Left hindlimb (tissue), 1 donor: ENCODE measurements around the gene TMEM209.
"Not testable (repeated sequence)": the region's sequence is repeated elsewhere in the genome, so short reads cannot be mapped to it uniquely, and the experiment has no call there.

Source experiments
- DNase-seq: peaks from one replicate; pipeline ENCODE4 v3.0.0-alpha.2; 2018

Gene TMEM209

DNA sequence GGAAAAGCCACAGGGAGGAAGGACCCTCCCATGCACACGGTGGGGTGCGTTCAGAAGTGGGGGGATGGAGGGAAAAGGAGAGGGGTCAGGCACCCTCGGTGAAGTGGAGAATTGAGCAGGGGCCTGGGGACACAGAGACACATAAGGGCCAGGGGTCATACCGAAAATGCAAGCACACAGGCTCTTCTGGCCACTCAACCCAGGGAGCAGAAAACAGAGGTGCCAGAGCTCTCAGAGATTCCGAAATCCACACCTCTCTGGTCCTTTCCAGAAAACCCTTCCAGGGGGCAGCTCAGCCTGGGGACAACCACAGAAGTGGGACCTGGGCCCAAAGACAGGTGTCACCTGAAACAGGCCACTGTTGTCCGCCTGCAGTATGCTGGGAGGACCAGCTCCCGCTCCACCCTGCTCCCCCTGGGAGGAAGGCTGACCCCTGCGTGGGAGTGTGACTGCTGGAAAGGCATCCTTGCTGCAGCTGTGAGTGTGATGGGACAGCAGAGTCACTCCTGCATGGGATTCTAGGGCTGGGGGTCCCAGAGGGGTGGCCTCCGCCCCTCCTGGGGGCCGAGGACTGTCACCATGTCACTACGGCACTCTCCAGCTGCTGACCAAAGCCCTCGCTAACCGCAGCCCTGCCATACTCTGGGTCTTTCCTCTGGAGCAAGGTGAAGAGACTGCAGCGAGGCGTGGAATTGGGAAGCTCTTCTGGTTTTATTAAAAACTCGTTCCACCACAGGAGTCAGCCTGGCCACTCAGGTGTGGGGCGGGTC, 63.1 kb downstream of the TMEM209 start:
- DNase-seq, result no peak

DNA sequence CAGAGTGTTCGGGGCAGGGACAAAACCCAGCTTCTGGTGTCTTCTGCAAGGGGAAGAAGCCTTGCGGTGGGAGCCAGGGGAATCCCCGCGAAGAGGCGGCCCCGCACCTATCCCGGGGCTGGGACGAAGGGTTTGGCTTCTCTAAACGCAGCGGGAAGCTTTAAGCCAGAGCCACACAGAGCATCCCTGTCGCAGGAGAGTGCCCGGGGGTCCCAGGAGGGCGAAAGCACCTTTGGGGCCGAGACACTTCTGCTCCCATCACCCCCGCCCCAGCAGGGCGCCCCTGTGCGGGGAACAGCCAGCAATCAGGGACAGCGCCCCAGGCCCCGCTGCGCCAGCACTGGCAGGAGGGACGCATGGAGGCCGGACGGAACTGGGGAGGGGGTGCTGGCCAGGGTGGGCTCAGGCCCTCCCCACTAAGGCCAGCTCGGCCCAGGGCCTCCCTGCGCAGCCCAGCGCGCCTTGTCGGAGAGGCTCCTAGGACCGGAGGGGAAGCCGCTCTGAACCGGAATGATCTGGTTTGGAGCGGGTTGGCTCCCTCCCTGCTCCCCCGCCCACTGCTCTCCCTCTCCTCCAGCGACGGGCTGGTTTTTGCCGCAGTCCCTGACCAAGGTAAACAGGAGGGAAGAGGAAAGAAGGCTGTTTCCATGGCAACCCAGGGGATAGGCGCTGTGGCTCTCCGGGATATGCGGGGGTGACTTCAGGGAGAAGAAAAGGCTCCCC, 63.9 kb downstream of the TMEM209 start:
- peak; percentile 93 for DNase-seq

DNA sequence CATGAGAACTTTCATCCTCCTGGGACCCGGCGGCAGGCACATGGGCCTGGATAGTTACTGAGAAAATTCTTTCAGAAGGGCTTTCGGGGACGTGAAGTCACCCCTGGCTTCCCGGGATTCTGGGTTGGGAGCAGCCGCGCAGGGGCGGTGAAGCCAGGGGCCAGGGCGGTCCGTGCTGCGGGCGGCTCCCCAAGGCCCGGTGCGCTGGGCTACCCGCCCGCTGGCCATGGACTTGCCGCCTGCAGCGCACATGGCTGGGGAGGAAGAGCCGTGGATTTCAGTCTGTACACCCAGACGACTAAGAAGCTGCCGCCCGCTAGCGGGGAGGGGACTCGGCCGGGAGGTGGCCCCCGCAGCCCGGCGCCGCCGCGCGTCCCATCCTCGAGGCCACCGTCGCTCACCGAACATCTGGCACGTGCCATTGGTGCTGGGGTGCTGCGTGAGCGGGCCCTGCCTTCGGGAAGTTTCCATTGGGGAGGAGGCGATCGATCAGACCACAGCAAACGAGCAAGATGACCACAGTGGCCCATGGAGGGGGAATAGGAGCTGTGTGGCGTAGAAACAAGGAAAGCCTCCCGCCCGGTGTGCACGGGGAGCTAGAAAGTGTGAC, 64.5 kb downstream of the TMEM209 start:
- no peak for DNase-seq

DNA sequence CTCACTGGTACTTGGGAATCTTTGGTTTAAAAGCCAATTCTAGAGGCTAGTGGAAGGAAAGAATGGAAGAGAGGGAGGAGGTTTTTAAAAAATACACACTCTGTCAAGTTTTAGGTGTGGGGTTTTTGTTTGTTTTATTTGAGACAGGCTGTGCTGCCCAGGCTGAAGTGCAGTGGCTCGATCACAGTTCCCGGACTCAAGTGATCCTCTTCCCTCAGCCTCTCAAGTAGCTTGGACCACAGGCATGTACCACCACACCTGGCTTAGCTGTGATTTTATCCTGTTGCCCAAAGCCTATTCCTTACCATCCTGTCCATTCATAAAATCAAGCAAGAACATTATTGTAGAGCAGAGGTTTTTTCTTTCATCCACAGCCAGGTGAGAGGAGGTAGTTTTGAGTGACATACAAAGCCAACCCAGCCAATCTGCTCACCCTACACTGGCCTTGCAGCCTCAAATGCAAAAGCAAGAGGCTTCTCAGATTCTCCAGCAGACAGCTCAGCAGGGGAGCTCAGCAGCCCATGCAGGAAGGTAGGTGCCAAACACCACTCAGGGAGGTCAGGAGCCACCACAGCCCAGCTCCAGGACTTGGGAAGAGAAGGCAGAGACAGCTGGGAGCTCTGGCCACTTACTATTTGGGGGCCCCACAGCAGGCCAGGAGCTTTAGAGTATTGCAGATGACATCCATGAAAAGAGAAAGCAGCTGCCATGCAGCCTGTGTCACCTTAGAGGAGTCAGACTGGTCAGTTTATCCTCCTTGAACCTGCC, 65.8 kb downstream of the TMEM209 start:
- no peak for DNase-seq

DNA sequence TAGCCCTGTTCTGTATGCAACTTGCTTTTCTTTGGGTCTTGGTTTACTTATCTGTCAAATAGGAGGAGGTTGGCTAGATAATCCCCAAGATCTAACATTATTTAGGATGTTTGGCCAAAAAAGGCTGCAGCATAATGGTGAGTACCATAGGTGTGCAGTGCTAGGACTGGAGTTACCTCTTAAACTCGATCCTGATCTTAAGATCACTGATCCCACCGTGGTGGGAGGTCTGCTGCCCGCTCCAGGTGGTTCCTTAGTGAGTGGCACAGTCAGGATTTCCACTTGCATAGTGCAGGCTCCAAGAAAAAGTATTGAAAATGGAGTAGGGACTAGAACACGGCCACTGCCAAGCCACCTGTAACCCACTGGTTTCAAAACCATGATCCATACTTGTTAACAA, 68.0 kb downstream of the TMEM209 start:
- no peak for DNase-seq

DNA sequence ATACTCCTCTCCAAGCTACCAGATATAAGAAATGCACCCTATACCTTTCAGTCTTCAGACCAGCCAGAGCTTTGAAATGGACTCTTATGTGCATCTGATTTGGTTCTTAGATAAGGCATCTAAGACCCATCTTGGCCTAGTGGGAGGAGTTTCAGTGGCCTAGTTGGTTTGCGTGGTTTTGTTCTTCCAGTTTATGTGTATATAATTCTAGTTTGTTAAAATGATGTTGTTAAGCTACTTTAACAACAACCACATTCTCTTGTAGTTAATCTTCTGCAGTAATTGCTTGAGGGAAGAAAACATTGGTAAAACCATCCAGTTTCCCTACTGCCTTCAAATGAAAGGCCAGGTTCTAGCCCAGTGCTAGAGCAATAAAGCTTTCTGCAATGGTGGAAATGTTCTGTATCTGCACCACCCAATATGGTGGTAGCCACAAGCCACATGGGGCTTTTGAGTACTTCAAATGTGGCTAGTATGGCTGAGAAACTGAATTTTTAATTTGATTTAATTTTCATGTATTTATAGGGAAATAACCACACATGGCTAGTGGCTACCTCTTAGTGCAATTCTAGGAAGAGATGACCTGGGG, 68.5 kb downstream of the TMEM209 start:
- DNase-seq, result no peak

DNA sequence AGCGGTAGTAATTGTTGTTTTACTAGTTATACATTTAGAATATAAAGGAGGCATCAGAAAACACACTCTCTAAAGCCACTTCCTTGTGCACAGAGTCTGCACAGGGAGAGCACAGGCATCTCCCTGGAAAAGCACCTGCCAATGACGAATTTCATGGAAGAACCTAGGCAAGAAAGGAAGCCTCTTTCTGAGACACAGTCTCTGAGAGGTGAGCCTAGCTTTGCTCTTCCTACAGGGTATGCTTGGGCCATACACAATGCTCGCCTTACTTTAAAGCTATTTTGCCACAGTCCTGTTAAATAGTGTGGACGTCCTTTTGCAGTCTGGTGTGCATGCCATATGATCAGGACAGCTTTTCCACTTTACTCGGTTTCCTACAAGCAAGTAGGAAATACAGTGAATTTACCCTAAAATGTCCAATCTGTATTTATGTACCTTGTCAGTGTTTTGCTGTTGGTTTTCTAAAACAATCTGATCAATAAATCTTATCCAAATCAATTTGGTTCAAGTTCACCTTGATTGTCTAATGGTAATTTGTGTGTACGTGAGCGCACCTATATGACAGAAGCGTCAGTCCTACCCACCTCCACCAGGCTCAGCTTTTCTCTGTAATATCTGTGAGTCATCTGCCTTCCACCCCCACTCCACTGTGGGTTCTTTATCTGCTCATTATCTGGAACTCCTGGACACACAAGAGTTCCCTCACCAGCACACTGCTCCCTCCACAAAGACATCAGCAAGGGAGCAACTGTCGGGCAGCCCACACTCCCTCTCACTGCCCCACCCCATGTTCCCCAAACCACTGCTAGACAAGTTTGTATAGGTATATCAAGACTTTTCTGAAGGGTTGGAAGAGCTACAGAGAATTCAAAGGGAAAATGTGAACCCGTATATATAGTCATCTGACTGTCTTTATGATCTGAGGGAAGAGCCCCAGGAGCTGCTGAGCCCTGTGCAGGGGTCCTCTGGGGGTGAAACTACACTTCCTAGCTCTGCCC, 69.7 kb downstream of the TMEM209 start:
- DNase-seq, result no peak

DNA sequence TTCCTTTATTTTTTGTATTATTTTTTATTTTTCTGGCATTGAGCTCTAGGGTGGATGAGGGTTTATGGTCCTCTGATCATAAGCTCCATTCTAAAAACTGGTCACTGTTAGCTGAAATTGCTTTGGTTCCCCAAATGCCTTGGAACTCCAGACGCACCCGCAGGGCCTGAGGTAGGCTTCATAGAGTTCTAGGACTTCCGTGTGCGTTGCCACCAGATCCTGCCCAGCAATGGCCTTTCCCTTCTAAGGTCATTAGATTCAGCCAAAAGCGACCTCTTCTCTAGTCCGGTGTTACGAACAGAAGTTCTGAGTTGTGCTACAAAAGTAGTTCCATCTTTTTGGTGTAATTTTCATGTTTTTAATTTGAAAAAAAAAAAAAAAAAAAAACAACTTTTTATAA, 70.5 kb downstream of the TMEM209 start:
- DNase-seq, result no peak

DNA sequence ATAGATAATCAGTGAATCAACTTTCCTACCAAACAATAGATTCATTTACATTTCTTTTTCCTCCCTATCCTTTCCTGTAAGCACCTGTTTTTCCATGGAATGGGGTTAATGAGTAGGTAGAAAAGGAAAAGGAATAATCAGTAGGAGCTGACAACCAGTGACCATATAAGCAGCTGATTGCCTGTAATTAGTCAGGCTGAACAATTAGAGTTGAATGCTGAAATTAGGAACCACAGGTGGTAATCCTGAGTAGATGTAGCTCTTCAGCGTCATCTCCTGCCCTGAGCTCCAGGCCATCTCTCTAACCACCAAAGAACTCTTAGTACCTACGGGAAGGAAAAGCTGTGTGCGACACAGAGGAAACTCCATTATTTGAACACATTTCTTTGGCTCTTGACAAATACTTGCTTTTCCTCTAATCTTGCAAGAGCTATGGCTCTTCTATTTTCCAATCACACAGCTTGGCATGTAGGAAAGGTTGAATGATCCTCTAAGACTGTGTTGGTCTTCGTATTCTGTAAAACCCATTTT, 71.0 kb downstream of the TMEM209 start:
- no peak for DNase-seq

DNA sequence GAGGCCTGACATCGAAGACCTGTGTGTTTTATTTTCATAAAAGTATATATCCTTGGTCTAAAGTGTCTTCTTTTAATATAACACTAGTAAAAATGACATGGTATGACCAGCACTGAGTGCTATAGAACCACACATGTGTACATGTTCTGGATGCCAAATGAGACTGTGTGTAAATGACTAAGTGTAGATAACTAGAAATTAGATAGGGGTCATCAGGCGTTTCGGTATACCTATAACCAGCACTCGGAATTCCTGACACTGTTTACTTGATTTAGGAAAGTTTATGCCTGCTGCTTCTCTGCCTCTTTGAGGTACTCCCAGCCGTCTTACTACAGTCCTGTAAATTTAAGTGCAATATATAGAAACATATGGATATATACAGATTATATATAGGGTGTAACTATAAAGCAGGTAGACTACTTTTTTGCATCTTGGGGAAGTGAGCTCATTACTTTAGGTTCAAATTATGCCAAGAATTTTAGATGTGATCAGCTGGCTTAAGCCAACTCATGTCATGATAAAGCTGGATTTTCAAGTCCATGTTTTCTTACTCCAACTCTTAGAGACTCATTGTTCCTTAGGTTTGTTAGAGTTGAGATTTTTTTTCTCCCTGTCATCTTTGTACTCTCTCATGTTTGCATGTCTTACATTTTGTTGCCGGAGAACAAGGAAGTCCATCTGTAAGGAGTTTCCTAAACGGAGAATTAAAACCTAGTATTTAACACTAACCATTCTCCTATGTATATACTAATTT, 72.0 kb downstream of the TMEM209 start:
- no peak for DNase-seq

DNA sequence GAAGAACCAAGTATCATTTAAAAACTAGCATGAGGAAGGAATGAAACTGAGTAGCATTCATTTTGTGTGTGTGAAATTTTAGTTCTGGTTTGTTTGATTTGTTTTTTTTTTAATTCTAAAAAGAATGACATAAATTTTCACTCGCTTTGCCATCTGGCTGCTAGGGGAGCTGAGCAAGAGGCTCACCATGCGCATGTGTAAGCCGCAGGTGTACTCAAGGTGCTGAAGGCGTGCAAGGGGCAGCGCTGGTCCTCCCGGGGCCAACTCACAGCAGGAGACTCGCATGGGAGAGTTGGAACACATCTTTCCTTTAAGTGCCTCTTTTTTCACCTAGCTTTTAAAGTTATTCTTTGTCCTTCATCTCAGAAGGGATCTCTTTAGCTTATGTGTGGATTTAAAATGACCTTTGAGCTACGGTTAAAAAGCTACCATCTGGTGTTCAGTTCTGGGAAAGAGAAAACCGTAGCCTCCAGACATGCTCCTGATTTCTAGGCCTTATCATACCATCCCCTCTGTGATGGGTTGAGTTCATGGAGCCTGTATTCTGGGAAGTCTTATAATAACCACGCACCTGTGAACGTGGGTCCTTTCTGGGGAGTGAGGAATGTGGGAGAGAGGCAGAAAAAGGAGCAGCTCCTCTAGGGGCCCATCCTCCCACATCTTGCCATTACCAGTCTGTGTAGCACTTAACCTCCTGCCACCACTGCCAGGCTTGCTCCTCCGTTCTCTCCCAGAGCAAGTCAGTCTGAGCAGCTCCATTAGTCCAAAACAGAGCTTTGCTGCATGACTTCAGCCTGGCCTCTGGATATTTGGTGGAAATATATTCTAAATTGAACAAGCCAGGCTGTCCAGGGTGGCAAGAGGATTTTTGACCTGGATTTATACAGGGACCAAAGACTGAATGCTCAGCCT, 73.0 kb downstream of the TMEM209 start:
- DNase-seq, result no peak

DNA sequence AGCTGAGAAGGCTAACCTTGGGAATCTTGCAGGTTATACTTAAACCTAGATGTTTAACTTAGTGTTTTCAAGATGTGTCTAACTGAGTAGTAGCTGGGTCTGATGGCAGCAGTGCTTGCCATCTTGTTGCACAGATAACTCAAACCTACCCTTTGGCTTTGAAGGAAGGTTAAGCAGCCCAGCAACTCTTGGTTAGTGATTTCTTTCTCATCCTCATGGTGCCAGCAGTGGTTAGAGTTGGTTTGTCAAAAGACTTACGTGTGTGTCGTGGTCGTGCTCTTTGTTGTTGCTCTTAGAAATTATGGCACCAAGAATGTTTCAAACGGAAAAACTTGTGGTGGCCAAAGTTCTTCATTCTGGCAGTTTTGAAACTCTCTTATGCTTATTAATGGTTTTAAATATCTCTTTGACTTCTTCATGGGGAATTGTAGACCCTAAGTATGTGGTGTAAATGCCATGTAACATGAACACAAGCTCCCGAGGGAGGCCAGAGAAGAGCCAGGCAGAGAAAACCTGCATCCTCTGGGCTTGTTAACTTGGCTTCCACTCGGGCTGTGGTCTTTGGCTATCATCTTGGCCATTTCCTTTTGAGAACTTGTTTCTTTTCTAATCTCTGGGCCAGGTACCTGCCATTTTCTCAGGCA, 73.9 kb downstream of the TMEM209 start:
- DNase-seq, result no peak

DNA sequence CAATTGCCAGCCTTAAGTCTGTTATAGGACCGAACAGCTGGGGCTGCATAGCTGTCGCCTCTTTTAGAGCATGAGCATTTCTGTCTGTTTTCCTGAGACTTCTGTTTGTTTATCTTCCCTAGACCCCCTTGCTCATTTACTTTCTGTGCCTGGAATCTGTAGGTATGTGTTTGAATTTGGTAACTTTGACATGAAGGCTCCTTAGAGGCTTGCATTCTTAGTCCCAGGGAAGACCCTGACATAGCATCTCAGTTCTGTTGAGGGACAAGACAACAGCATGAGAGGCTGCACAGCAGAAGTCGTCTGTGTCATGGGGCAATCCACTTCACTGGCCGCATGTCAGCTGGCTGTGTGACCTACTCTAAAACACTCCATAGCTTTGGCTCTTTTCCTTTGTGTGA, 76.2 kb downstream of the TMEM209 start:
- no peak for DNase-seq

DNA sequence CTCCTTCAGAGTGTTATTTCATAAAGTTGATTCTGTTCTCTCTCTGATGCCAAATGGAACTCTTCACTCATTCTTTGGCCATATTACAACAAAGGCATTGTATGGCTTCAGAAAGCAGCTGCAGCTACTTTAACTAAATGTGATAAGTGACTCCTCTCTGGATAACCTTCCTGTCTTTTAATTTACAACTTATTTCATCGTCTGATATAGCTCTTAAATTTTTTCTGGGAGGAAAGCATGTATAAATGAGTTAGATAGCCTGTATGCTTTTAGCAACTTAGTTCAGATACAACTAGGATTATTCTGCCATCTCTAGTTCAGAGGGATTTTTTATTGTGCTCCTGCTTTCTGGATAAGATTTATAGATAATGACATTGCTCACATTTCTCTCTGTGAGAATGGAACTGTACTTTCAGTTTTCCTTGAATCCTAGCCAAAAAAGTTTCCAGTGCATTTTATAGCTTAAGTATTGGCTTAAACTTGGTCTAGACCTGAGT, 77.3 kb downstream of the TMEM209 start:
- DNase-seq, result no peak

DNA sequence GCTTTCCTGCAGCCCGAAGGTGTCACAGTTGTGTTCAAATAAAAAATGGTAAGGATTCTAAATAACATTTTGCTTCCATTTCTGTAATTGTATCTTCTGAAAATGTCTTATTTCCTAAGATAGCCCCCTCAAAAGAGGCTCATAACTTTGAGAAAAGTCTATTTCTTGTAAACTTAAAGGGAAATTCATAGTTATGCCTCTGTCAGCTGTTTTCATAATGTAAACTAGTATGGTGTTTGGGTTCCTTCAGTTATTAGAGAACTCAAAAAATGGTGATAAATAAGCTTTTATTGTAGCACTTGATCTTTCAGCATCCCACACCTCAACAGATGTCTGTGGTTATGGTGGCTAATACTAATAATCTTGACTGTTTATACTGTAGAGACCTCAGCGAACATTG, 77.8 kb downstream of the TMEM209 start:
- no peak for DNase-seq

DNA sequence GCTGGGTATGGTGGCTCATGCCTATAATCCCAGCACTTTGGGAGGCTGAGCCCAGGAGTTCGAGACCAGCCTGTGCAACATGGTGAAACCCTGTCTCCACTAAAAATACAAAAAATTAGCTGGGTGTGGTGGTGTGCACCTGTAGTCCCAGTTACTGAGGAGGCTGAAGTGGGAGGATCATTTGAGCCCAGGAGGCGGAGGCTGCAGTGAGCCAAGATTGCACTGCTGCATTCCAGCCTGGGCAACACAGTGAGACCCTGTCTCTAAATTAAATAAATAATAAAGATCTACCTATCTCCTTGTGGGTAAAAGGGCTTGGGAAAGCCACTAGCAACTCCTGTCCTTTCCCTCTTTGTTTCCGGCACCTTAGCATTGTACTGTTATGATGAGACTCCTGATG, 78.4 kb downstream of the TMEM209 start:
- DNase-seq, result not testable (repeated sequence)

DNA sequence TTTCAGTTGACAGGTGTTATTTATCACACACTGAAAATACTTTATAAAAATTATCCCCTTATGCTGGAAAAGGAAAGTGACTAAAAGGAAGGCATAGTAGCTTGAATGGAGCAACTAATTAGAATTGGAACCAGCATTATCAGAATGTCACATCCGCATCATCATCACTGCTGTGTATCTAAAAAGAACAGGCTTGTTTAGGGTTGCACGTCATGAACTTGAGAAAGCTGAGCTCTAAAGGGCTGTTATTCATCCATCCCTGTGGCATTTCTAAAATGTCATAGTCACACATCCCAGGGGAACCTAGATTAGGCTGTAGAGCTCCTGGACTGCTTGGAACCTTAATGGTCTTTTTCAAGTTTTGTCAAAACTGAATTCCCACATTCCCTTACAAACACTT, 80.5 kb downstream of the TMEM209 start:
- DNase-seq, result no peak

DNA sequence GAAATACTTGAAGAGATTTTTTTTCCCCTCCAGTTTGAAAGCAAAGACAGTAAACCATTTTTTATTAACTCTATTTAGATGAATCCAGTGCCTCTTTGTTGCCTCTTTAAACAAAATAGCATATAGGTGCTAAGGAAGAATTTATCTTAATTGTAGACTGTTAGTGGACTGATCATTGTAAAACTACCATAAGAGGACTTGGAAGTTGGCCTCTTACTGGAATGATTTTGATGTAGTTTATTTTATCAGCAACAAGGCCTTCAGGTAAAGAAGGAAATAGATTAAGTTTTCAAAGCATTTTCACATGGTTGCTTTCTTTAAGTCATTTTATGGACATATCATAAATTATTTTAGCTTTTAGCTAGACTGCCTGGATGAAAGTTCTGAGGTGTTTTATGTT, 81.7 kb downstream of the TMEM209 start:
- no peak for DNase-seq

DNA sequence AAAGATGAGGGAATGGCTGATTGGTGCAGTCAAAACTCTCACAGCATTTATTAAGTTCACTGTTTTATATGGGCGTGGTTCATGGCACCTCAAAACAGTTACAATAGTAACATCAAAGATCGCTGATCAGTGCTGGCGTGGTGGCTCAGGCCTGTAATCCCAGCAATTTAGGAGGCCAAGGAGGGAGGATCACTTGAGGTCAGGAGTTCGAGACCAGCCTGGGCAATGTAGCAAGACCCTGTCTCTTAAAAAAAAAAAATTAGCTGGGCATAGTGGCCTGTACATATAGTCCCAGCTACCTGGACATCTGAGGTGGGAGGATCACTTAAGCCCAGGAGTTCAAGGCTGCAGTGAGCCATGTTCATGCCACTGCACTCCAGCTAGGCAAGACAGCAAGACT, 86.4 kb downstream of the TMEM209 start:
- DNase-seq, result no peak
